ENCODE data around the gene CLDN14.
"Not testable (repeated sequence)": the region's sequence is repeated elsewhere in the genome, so short reads cannot be mapped to it uniquely, and the experiment has no call there.

The CLDN14 gene

GRCh38 chr21:36501589-36501892, 21.6 kb upstream of the CLDN14 start:
- no peak for DNase-seq (ENCODE audit: low spot score)

DNA sequence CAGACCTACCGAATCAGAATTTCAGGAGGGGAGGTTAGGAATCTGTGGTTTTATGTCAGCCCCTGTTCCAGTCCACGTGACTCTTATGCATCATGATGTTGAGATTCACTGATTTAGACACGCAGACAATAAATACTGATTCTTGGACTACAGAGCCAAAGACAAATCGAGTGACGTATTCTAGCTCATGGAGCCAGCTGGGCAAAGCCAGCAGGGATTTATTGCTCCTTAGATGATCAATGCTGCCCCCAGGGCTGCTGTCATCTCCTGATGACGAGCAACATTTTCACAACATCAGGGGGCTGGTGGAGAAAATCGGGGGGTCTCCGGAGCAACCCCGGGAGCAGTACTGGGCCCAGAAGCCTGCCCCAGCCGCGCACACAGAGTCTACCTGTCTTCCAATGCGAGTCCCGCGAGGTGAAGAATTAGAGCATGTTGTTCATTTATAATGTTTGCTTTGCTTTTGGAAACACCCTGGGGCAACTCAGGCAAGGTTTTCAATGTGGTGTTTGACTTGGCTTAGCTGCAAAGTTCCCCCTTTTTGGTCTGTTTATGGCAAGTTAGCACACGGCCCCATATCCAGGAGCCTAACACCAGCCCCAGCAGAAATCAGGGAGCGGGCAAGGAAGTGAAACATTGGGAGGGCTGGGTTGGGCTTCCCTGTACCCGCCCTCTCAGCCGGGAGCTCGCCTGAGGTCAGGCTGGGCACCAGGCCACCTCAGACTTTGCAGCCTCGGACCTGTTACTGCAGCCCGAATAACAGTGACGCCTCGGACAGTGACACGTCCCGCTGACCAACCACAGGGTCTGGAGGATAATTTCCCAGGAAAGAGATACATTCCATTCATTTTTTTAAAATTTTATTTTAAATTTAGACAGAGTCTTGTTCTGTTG, 19.9 kb upstream of the CLDN14 start:
- no peak for DNase-seq (ENCODE audit: low spot score)

DNA sequence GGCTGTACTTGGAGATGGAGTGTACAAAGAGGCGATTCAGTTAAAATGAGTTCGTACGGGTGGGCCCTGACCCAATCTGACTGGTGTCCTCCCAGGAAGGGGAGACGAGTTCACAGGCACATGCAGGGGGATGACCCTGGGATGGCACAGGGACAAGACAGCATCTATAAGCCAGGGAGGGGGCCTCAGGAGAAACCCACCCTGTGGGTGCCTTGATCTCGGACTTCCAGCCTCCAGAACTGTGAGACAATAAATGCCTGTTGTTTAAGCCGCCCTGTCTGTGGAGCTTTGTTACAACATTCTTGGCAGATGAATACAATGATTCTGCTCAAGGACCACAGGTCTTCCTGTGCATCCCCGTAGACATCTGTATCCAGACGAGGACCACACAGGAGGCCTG, 14.6 kb upstream of the CLDN14 start:
- DNase-seq (ENCODE audit: low spot score): no peak

DNA sequence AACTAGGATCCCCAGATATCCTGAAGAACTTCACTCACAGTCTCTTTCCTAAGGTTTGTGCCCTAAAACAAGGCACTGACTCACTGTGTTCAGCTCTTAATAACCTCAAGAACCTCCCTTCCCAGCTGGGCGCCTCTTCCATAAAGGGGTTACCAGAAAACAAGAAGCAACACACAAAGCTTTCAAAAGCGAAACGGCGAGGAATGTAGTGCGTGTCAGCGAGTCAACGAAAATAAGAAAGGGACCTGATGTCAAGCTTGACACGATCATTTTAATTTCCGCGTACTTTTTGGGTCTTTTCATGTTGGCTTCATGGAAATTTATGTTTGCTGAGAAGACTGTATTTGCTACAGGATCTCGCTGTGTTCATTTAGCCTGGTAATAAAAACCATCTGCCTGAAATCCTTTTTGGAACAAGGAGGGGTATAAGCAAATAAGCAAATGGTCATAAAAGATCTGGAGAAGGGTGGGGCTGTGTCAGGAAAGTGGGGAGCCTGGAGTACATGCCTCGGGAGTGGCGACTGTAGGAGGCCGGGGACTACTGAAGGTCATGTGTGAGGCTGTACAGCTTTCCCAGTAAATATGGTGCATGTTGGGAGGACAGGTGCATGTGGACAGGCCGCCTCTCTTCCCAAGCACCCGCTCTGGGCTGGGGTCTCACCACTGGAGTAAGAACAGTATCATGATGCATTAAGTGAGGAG, 11.4 kb upstream of the CLDN14 start:
- DNase-seq (ENCODE audit: low spot score): no peak

DNA sequence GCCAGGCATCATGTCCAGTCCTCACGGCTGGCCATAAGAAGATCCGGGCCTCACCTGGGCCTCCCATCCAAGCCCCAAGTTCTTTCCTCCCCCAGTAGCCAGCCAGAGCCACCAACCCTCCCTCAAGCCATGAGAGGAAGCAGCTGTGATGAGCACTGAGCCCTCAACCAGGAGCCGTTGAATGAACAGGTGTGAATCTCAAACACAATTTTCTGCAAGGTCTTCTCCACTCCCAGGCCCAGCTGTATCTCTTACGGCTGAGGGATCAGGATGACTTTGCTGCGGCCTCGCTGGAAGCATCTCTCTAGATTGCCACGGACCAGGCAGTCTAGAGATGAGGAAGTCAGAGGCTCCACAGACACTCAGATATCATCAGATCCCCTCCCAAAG, 9.8 kb upstream of the CLDN14 start:
- no peak for DNase-seq (ENCODE audit: low spot score)

- DNase-seq (ENCODE audit: low spot score): no peak
Measured at GRCh38 chr21:36489103-36489775, 9.3 kb upstream of the CLDN14 start.

- no peak for DNase-seq (ENCODE audit: low spot score)
Measured at GRCh38 chr21:36487641-36488307, 7.9 kb upstream of the CLDN14 start.

- no peak for DNase-seq (ENCODE audit: low spot score)
Measured at GRCh38 chr21:36486246-36486645, 6.3 kb upstream of the CLDN14 start.

DNA sequence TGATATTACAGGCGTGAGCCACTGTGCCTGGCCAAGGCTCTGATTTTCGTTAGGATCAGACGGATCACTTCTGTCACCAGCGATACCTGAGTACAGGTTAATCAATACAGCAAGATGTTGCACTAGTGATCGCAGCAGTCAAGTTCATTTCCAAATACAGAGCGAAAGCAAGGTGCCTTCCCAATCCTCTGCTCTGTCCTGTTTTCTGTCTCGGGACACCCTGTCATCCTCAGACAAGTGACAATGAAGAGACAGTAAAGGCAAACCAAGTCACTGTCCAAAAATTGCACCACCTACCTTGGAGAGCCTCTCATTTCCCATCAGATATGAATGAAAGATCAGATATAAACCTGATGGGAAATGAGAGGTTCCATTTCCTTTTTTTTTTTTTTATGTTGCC, 5.6 kb upstream of the CLDN14 start:
- no peak for DNase-seq (ENCODE audit: low spot score)

DNA sequence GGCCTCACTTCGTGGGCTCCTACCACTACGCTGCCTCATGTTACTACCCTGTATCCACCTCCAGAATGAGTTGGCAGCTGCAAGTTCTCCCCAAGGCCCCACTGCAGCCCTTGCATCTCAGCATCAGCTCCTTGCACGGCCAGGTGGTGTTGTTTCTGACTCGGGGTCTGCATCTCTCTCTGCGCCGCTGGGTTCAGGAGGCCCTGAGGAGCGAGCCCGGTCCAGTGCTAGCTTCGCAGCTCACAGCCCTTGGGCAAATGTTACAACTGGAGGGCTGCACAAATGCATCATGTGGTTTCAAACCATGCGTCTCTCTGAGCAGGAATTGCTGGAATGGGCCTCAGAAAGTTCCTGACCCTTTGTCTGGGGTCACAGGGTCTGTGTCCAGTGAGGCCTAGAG, 3.2 kb upstream of the CLDN14 start:
- no peak for DNase-seq (ENCODE audit: low spot score)

DNA sequence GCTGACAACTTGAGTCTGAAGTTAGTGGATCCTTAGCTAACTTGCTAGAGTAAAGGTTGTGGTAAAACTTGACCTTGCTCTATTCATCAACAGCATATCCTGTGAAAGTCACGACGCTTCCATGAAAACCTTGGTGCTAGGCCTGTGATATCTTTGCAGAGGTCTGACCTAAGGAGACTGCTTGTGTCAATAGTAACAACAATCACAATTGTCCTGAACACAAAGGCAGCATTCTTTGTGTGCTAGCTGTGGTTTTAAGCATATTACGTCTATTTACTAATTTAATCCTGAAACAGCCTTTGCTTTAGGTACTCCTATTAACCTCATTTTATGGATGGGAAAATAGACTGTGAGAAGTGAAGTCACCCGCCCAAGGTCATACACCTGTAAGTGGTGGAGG, 2.8 kb upstream of the CLDN14 start:
- no peak for DNase-seq (ENCODE audit: low spot score)

- no peak for DNase-seq (ENCODE audit: low spot score)
Measured at GRCh38 chr21:36482181-36482580, 2.3 kb upstream of the CLDN14 start.

- DNase-seq (ENCODE audit: low spot score): peak; percentile 39
Measured at GRCh38 chr21:36481639-36482038, 1.7 kb upstream of the CLDN14 start.

GRCh38 chr21:36480618-36481017, 696 bp upstream of the CLDN14 start:
- no peak for DNase-seq (ENCODE audit: low spot score)

DNA sequence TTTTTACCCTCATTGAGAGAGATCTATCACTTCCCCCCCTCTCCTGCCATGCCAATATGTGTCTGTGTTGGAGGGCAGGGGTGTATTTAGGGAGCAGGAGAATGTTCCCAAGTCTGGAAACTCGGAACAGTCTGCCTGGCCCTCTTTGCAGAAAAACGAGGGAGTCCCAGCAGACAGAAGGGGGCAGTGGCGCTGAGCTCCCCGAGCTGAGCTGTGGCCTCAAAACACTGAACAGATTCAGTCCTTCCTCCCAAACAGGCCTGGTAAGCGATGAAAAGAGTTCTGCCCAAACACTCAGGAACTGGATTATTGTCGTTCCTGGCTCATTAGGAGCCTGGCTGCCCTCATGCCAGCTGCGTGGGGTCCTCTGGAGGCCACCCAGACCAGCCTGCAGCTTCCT, 981 bp downstream of the CLDN14 start:
- DNase-seq (ENCODE audit: low spot score): no peak

- no peak for DNase-seq (ENCODE audit: low spot score)
Measured at GRCh38 chr21:36478207-36478701, 1.7 kb downstream of the CLDN14 start.

GRCh38 chr21:36477559-36477958, 2.4 kb downstream of the CLDN14 start:
- no peak for DNase-seq (ENCODE audit: low spot score)

DNA sequence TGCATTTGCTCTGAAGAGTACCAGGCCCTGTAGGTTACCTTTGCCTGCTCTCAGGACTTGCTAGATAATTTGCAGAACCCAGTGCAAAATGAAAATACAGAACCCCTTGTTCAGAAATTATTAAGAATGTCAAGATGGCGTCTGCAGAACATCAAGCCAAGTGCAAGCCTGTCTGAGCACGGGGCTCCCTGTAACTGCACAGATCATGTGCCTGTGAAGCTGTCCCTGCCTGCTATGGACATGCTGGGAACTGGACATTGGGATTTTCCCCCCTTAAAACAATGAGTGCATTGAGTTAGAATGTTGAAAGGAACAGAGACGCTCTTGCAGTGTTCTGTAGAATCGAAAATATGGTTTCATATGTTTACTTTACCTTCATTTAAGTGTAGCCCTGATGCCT, 2.9 kb downstream of the CLDN14 start:
- DNase-seq (ENCODE audit: low spot score): no peak

DNA sequence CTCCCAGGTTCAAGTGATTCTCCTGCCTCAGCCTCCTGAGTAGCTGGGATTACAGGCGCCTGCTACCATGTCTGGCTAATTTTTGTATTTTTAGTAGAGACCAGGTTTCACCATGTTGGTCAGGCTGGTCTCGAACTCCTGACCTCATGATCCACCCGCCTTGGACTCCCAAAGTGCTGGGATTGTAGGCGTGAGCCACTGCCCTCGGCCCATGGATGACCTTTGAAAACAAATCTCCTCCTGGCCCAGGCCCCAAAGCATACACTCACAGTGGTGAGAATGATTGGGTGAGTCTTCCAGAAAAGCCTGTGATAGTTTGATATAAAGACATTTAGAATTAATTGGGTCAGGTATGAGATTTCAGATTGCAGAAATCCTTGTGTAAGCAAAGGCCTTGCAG, 3.4 kb downstream of the CLDN14 start:
- not testable (repeated sequence) for DNase-seq (ENCODE audit: low spot score)

DNA sequence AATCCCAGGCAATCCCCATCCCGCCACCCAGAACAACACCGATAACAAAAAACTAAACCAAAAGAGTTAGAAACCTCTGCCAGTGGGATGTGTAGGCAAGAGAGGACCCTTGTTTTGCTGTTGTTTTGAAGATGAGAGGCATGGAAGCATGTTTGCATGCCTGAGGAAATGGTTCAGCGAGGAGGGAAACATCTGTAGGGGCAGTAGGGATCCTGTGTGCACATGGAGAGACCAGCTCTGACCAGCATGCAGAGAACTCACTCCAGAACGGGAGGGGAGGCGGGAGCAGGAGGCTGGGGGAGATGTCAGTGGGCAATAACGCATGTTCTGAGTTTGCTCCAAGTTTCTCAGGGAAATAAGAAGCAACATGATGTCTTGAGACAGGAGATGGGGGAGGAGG, 5.3 kb downstream of the CLDN14 start:
- no peak for DNase-seq (ENCODE audit: low spot score)

- no peak for DNase-seq (ENCODE audit: low spot score)
Measured at GRCh38 chr21:36473203-36473602, 6.7 kb downstream of the CLDN14 start.

DNA sequence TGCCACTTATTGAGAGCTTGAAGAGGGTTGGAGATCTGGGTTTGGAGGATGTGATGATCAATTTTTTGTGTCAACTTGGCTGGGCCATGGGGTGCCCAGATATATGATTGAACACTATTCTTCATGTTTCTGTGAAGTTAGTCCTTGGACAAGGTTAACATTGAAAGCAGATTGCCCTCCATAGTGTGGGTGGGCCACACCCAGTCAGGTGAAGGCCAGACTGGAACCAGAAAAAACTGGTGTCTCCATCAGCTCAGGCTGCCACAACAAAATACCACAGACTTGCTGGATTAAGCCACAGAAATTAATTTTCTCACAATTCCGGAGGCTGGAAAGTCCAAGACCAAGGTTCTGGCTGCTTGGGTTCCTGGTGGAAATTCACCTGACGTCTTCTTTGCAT, 7.5 kb downstream of the CLDN14 start:
- DNase-seq (ENCODE audit: low spot score): no peak

Data from HuH-7 (cell line).